ENCODE results near the gene VENTX.

GRCh38 chr10:133267293-133267692 lies 29.6 kb downstream of the VENTX start:
- no peak for TF ChIP-seq EZH2 (IDR thresholded peaks at IDR 0.05; ENCODE audit: insufficient read depth, poor library complexity, severe bottlenecking)
- no peak for TF ChIP-seq EZH2phosphoT487 (IDR thresholded peaks at IDR 0.05; ENCODE audit: insufficient read depth, low read depth)

All from GM23248 (cell line).